Neural progenitor cell (in vitro differentiated cells): ENCODE results near the gene ZNF716. TPM values are rescaled to one million over a fixed set of nuclear protein-coding genes. Genes with fewer than 3 reads are reported as not detected.

Source experiments
- DNase-seq: peaks from one replicate; pipeline ENCODE4 v3.0.0-alpha.2; 2016; ENCODE audit warnings: low spot score
- H2AFZ ChIP-seq: fragments of 200-600 bp; sonication (generic); replicated peaks from 2 replicates; pipeline ENCODE4 v1.6.1; 2016; ENCODE audit warnings: antibody characterized with exemption
- H3F3A ChIP-seq: fragments of 200-600 bp; sonication (generic); 2 replicates; pipeline ENCODE4 v1.6.1; 2016; ENCODE audit warnings: antibody characterized with exemption, low read depth
- H3K27ac ChIP-seq: fragments of 200-600 bp; sonication (generic); 2 replicates; pipeline ENCODE4 v1.5.1; 2016; ENCODE audit warnings: mild to moderate bottlenecking
- H3K27me3 ChIP-seq: fragments of 200-600 bp; sonication (generic); 2 replicates; pipeline ENCODE4 v1.6.1; 2016; ENCODE audit warnings: mild to moderate bottlenecking, moderate library complexity
- H3K36me3 ChIP-seq: fragments of 200-600 bp; sonication (generic); 2 replicates; pipeline ENCODE4 v1.5.1; 2016
- H3K4me1 ChIP-seq: fragments of 200-600 bp; sonication (generic); 2 replicates; pipeline ENCODE4 v1.6.1; 2016; ENCODE audit warnings: mixed run types
- H3K4me2 ChIP-seq: fragments of 200-600 bp; sonication (generic); 2 replicates; pipeline ENCODE4 v1.6.1; 2016
- H3K4me3 ChIP-seq: fragments of 200-600 bp; sonication (generic); 2 replicates; pipeline ENCODE4 v1.5.1; 2016
- H3K79me2 ChIP-seq: fragments of 200-600 bp; sonication (generic); 2 replicates; pipeline ENCODE4 v1.6.1; 2016; ENCODE audit warnings: low read depth
- H3K9ac ChIP-seq: fragments of 200-600 bp; sonication (generic); 2 replicates; pipeline ENCODE4 v1.6.1; 2016
- H3K9me3 ChIP-seq: fragments of 200-600 bp; sonication (generic); 2 replicates; pipeline ENCODE4 v1.5.1; 2016; ENCODE audit warnings: low read depth
- H4K20me1 ChIP-seq: fragments of 200-600 bp; sonication (generic); 2 replicates; pipeline ENCODE4 v1.6.1; 2016; ENCODE audit warnings: low read depth
- H3K27ac Mint-ChIP-seq: 3 replicates; pipeline ENCODE4 v1.8.0; 2021; ENCODE audit warnings: mixed read lengths
- H3K27me3 Mint-ChIP-seq: 2 replicates; pipeline ENCODE4 v1.8.0; 2022; ENCODE audit warnings: low read depth, mild to moderate bottlenecking, inconsistent platforms, moderate library complexity, mixed read lengths; ENCODE audit not compliant: insufficient read depth
- H3K36me3 Mint-ChIP-seq: 3 replicates; pipeline ENCODE4 v1.8.0; 2021; ENCODE audit warnings: mixed read lengths
- H3K4me1 Mint-ChIP-seq: 3 replicates; pipeline ENCODE4 v1.8.0; 2021; ENCODE audit warnings: mixed read lengths
- H3K4me3 Mint-ChIP-seq: 3 replicates; pipeline ENCODE4 v1.8.0; 2021; ENCODE audit warnings: mild to moderate bottlenecking, moderate library complexity, mixed read lengths
- H3K9me3 Mint-ChIP-seq: 3 replicates; pipeline ENCODE4 v1.8.0; 2020; ENCODE audit warnings: mixed read lengths
- EZH2 ChIP-seq: fragments of 200-600 bp; sonication (generic); IDR thresholded peaks from 2 replicates; pipeline ENCODE4 v1.6.1; 2017; ENCODE audit warnings: antibody characterized with exemption, mild to moderate bottlenecking, moderate library complexity
- EZH2phosphoT487 ChIP-seq: fragments of 200-600 bp; sonication (generic); IDR thresholded peaks from 2 replicates; pipeline ENCODE4 v1.6.1; 2017; ENCODE audit warnings: antibody characterized with exemption
- total RNA-seq: library from RNA; depleted of rRNA; stranded (reverse); fragments of >200 nt; gene quantifications from 2 replicates; pipeline ENCODE4 v1.2.3, GENCODE V29; 2015; ENCODE audit warnings: low replicate concordance
- TF ChIP-seq, protein P1 (sequence below): fragments of 200-600 bp; sonication (generic); IDR thresholded peaks from 2 replicates; pipeline ENCODE4 v1.5.1; 2017; ENCODE audit warnings: antibody characterized with exemption, mild to moderate bottlenecking

Gene ZNF716
- total RNA-seq, 1 donor from 2014 or later, result not detected

DNA sequence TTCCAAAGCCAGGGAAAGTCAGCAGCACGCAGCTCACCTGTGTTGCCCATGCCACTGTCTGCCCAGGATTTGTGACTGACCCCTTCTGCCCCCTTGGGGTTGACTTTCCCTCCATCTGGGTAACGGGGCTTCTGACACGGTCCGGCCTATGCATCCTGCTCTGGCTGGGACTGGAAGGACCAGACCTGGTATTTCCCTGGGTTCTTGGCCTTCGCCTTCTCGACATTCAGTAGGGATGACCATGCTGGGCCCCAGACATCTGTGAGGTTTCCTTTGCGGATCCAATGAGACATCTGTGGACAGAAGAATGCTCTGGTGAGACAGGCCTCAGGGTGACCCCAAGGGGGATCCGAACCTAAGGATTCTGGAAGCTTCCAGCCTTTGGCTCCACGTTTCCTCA, 34.2 kb upstream of the ZNF716 start:
- H3K4me1 ChIP-seq, result no peaks in the 10 kb centered on the region
- no peak overlapping the region for H2AFZ ChIP-seq
- H3K4me3 Mint-ChIP-seq, result no peak overlapping the region
- H3K36me3 Mint-ChIP-seq, result no peaks in the 10 kb centered on the region
- H3K27me3 ChIP-seq, result no peaks in the 10 kb centered on the region
- no peak overlapping the region for H3K27ac ChIP-seq
- H3K79me2 ChIP-seq, result no peaks in the 10 kb centered on the region
- H3F3A ChIP-seq, result no peaks in the 10 kb centered on the region
- H3K4me3 ChIP-seq, result no peak overlapping the region
- H4K20me1 ChIP-seq, result no peaks in the 10 kb centered on the region
- H3K36me3 ChIP-seq, result no peaks in the 10 kb centered on the region
- TF ChIP-seq EZH2phosphoT487, result no peak
- TF ChIP-seq, protein P1, sequence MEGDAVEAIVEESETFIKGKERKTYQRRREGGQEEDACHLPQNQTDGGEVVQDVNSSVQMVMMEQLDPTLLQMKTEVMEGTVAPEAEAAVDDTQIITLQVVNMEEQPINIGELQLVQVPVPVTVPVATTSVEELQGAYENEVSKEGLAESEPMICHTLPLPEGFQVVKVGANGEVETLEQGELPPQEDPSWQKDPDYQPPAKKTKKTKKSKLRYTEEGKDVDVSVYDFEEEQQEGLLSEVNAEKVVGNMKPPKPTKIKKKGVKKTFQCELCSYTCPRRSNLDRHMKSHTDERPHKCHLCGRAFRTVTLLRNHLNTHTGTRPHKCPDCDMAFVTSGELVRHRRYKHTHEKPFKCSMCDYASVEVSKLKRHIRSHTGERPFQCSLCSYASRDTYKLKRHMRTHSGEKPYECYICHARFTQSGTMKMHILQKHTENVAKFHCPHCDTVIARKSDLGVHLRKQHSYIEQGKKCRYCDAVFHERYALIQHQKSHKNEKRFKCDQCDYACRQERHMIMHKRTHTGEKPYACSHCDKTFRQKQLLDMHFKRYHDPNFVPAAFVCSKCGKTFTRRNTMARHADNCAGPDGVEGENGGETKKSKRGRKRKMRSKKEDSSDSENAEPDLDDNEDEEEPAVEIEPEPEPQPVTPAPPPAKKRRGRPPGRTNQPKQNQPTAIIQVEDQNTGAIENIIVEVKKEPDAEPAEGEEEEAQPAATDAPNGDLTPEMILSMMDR, result no peak
- TF ChIP-seq EZH2, result no peak
- H3K9me3 ChIP-seq, result peaks cover 12% of the 10 kb centered on the region
- no peak overlapping the region for H3K4me2 ChIP-seq
- no peaks in the 10 kb centered on the region for H3K4me1 Mint-ChIP-seq
- DNase-seq, result no peak
- H3K9me3 Mint-ChIP-seq, result peaks cover 63% of the 10 kb centered on the region
- no peak overlapping the region for H3K27ac Mint-ChIP-seq
- H3K27me3 Mint-ChIP-seq, result peaks cover 3% of the 10 kb centered on the region
- no peak overlapping the region for H3K9ac ChIP-seq

DNA sequence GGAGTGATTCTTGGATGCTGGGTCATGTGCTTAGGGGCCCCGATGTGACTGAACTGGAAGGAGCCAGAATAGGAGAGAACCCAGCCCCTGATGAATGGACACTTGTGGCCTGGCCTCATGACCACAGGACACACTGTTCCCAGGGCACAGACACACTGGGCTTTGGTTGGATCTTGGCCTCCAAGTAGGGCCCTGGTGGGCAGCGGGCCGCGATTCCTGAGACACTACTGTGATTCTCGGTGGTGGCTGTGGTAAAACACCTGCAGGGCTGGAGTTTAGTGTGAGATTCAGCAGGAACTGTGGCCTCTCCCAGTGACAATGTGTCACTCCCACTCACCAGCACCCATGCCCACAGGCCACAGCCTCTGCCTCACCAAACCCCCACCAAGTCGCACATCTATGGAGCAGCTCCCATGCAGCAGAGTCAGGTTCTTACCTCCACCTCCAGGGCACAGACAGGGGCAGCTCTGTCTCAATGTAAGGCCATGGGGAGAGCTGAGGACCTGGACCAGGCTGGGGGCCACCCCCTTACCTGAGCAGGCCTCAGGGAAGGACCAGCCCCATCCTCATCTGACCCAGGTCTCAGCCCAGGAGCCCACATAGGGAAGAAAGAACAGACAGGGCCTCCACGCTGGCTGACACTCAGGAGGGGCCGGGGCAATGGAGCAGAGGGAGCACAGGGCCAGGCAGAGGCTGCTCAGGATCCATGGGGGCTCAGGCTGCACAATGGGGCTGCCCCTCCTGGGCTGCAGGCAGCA, 33.2 kb upstream of the ZNF716 start:
- TF ChIP-seq EZH2phosphoT487, result no peak
- TF ChIP-seq, protein P1, result no peak
- TF ChIP-seq EZH2, result no peak
- Histone ChIP-seq H3K36me3 (no peaks in the 10 kb centered on the region), H3K9ac (no peak overlapping the region), H3F3A (no peaks in the 10 kb centered on the region), H3K4me1 (no peaks in the 10 kb centered on the region), H3K79me2 (no peaks in the 10 kb centered on the region), H3K4me3 (no peak overlapping the region), H2AFZ (no peak overlapping the region), H3K27me3 (no peaks in the 10 kb centered on the region), H3K27ac (no peak overlapping the region), H3K4me2 (no peak overlapping the region), H4K20me1 (no peaks in the 10 kb centered on the region), H3K9me3 (peaks cover 13% of the 10 kb centered on the region)
- DNase-seq, result no peak
- no peaks in the 10 kb centered on the region for H3K36me3 Mint-ChIP-seq
- H3K27ac Mint-ChIP-seq, result no peak overlapping the region
- no peaks in the 10 kb centered on the region for H3K4me1 Mint-ChIP-seq
- H3K4me3 Mint-ChIP-seq, result no peak overlapping the region
- peaks cover 56% of the 10 kb centered on the region for H3K9me3 Mint-ChIP-seq
- H3K27me3 Mint-ChIP-seq, result peaks cover 3% of the 10 kb centered on the region

DNA sequence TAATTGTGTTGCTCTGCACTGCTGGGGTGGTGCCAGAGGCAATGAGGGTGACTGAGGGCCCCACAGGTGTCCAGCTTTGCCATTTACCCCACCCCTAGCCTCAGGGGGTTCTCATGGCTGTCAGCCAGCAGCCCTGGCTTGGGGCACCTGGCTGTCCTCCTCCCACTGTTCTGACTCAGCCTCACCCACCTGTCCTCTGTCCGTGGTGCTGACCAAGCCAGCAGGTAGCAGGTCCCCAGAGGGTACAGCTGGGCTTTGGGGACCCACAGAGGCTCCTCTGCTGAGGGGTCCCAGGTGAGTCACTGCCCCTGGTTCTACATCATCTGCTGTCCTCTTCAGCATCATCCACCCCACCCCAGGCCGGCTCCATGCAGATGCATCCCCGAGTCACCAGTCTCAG, 32.2 kb upstream of the ZNF716 start:
- peaks cover 3% of the 10 kb centered on the region for H3K27me3 Mint-ChIP-seq
- H4K20me1 ChIP-seq, result no peaks in the 10 kb centered on the region
- no peak overlapping the region for H3K4me3 ChIP-seq
- peaks cover 48% of the 10 kb centered on the region for H3K9me3 Mint-ChIP-seq
- H3K4me1 Mint-ChIP-seq, result no peaks in the 10 kb centered on the region
- H3K27ac Mint-ChIP-seq, result no peak overlapping the region
- no peak for DNase-seq
- TF ChIP-seq, protein P1, result no peak
- TF ChIP-seq EZH2phosphoT487, result no peak
- TF ChIP-seq EZH2, result no peak
- H3K9me3 ChIP-seq, result peaks cover 23% of the 10 kb centered on the region
- H3K4me2 ChIP-seq, result no peak overlapping the region
- H3K27ac ChIP-seq, result no peak overlapping the region
- no peaks in the 10 kb centered on the region for H3K4me1 ChIP-seq
- H3F3A ChIP-seq, result no peaks in the 10 kb centered on the region
- no peaks in the 10 kb centered on the region for H3K79me2 ChIP-seq
- H3K4me3 Mint-ChIP-seq, result no peak overlapping the region
- H3K9ac ChIP-seq, result no peak overlapping the region
- no peak overlapping the region for H2AFZ ChIP-seq
- no peaks in the 10 kb centered on the region for H3K27me3 ChIP-seq
- no peaks in the 10 kb centered on the region for H3K36me3 ChIP-seq
- H3K36me3 Mint-ChIP-seq, result no peaks in the 10 kb centered on the region
